H9 (cell line): Measurements from ENCODE around the gene PACS1. TPM values are rescaled to one million over a fixed set of nuclear protein-coding genes. Genes with fewer than 3 reads are reported as not detected.

Experiments used
- DNase-seq: peaks from one replicate; pipeline ENCODE4 v3.0.0-alpha.2; 2017
- H2AFZ ChIP-seq: one replicate; pipeline ENCODE4 v1.6.1; 2013; ENCODE audit warnings: mild to moderate bottlenecking, low read length, control low read depth, moderate library complexity
- H2AK5ac ChIP-seq: 2 replicates; pipeline ENCODE4 v1.6.1; 2013; ENCODE audit warnings: low read length, control low read depth, mixed read lengths; ENCODE audit not compliant: insufficient read length
- H2BK120ac ChIP-seq: one replicate; pipeline ENCODE4 v1.6.1; 2013; ENCODE audit warnings: low read depth, mild to moderate bottlenecking, low read length, control low read depth, inconsistent platforms; ENCODE audit not compliant: poor library complexity, severe bottlenecking
- H2BK12ac ChIP-seq: 2 replicates; pipeline ENCODE4 v1.6.1; 2013; ENCODE audit warnings: low read length, control low read depth, mixed read lengths, low read depth; ENCODE audit not compliant: insufficient read length
- H2BK15ac ChIP-seq: 2 replicates; pipeline ENCODE4 v1.6.1; 2013; ENCODE audit warnings: low read depth, low read length, control low read depth
- H2BK20ac ChIP-seq: one replicate; pipeline ENCODE4 v1.6.1; 2013; ENCODE audit warnings: low read depth, mild to moderate bottlenecking, low read length, control low read depth, inconsistent platforms; ENCODE audit not compliant: poor library complexity, severe bottlenecking
- H2BK5ac ChIP-seq: 2 replicates; pipeline ENCODE4 v1.6.1; 2013; ENCODE audit warnings: low read length, control low read depth, mixed read lengths; ENCODE audit not compliant: insufficient read length
- H3K14ac ChIP-seq: 2 replicates; pipeline ENCODE4 v1.6.1; 2013; ENCODE audit warnings: low read length, control low read depth; ENCODE audit not compliant: insufficient read depth
- H3K18ac ChIP-seq: 2 replicates; pipeline ENCODE4 v1.6.1; 2013; ENCODE audit warnings: low read depth, mild to moderate bottlenecking, mixed read lengths, low read length, control low read depth; ENCODE audit not compliant: insufficient read length
- H3K23ac ChIP-seq: 2 replicates; pipeline ENCODE4 v1.6.1; 2013; ENCODE audit warnings: low read length, control low read depth, mixed read lengths, low read depth; ENCODE audit not compliant: insufficient read length
- H3K23me2 ChIP-seq: 2 replicates; pipeline ENCODE4 v1.6.1; 2013; ENCODE audit warnings: low read depth, mild to moderate bottlenecking, mixed read lengths, low read length, control low read depth; ENCODE audit not compliant: insufficient read length, poor library complexity, severe bottlenecking
- H3K27ac ChIP-seq: 2 replicates; pipeline ENCODE4 v1.5.1; 2013; ENCODE audit warnings: low read length, control low read depth, mixed read lengths, low read depth; ENCODE audit not compliant: insufficient read length
- H3K27me3 ChIP-seq: 2 replicates; pipeline ENCODE4 v1.6.1; 2013; ENCODE audit warnings: low read length, control low read depth, inconsistent platforms; ENCODE audit not compliant: insufficient read depth
- H3K4ac ChIP-seq: 2 replicates; pipeline ENCODE4 v1.6.1; 2013; ENCODE audit warnings: low read depth, mild to moderate bottlenecking, control low read depth, inconsistent platforms, low read length, moderate library complexity
- H3K4me1 ChIP-seq: 2 replicates; pipeline ENCODE4 v1.6.1; 2013; ENCODE audit warnings: low read length, control low read depth, inconsistent platforms; ENCODE audit not compliant: insufficient read depth
- H3K4me2 ChIP-seq: 2 replicates; pipeline ENCODE4 v1.6.1; 2013; ENCODE audit warnings: low read length, control low read depth, mixed read lengths; ENCODE audit not compliant: insufficient read length, insufficient read depth
- H3K56ac ChIP-seq: 2 replicates; pipeline ENCODE4 v1.6.1; 2013; ENCODE audit warnings: low read depth, mild to moderate bottlenecking, mixed read lengths, low read length, control low read depth; ENCODE audit not compliant: insufficient read length
- H3K79me1 ChIP-seq: 2 replicates; pipeline ENCODE4 v1.6.1; 2013; ENCODE audit warnings: low read depth, mild to moderate bottlenecking, moderate library complexity, low read length, control low read depth, inconsistent platforms; ENCODE audit not compliant: insufficient read depth, poor library complexity, severe bottlenecking
- H3K79me2 ChIP-seq: 2 replicates; pipeline ENCODE4 v1.6.1; 2013; ENCODE audit warnings: low read length, control low read depth, inconsistent platforms; ENCODE audit not compliant: insufficient read depth
- H3K9ac ChIP-seq: 2 replicates; pipeline ENCODE4 v1.6.1; 2013; ENCODE audit warnings: low read length, control low read depth, mixed read lengths; ENCODE audit not compliant: insufficient read length; ENCODE audit errors: extremely low read depth
- H3K9me3 ChIP-seq: one replicate; pipeline ENCODE4 v1.6.1; 2013; ENCODE audit warnings: low read depth, low read length, inconsistent platforms; ENCODE audit not compliant: control insufficient read depth
- H3T11ph ChIP-seq: one replicate; pipeline ENCODE4 v1.6.1; 2013; ENCODE audit warnings: mild to moderate bottlenecking, low read length, control low read depth, inconsistent platforms
- H4K20me1 ChIP-seq: one replicate; pipeline ENCODE4 v1.6.1; 2013; ENCODE audit not compliant: control insufficient read depth, insufficient read length, insufficient read depth
- H4K5ac ChIP-seq: 2 replicates; pipeline ENCODE4 v1.6.1; 2013; ENCODE audit warnings: low read depth, mild to moderate bottlenecking, mixed read lengths, low read length, control low read depth; ENCODE audit not compliant: insufficient read length
- H4K8ac ChIP-seq: replicated peaks from 2 replicates; pipeline ENCODE4 v1.6.1; 2013; ENCODE audit warnings: low read length, control low read depth, mixed read lengths, low read depth; ENCODE audit not compliant: insufficient read length
- H4K91ac ChIP-seq: 2 replicates; pipeline ENCODE4 v1.6.1; 2013; ENCODE audit warnings: low read depth, mild to moderate bottlenecking, moderate library complexity, mixed read lengths, low read length, control low read depth; ENCODE audit not compliant: insufficient read length
- H3K27ac Mint-ChIP-seq, 3 experiments: 2 replicates in 2 of 3; 3 replicates in 1 of 3; pipeline ENCODE4 v1.8.0; 2020 to 2021; ENCODE audit warnings: mixed read lengths in 3 of 3, mild to moderate bottlenecking in 1 of 3, moderate library complexity in 1 of 3
- H3K27me3 Mint-ChIP-seq: 2 replicates; pipeline ENCODE4 v1.8.0; 2021; ENCODE audit warnings: low read depth, mild to moderate bottlenecking, moderate library complexity, mixed read lengths
- H3K36me3 Mint-ChIP-seq, 3 experiments: 2 replicates in 2 of 3; 3 replicates in 1 of 3; pipeline ENCODE4 v1.8.0; 2020 to 2021; ENCODE audit warnings: low read depth in 3 of 3, mixed read lengths in 3 of 3; ENCODE audit not compliant: insufficient read depth in 1 of 3
- H3K4me1 Mint-ChIP-seq, 2 experiments: 2 replicates each; pipeline ENCODE4 v1.8.0; 2020; ENCODE audit warnings: mixed read lengths in 2 of 2
- H3K4me3 Mint-ChIP-seq, 2 experiments: 2 replicates in 1 of 2; 3 replicates in 1 of 2; pipeline ENCODE4 v1.8.0; 2020 to 2021; ENCODE audit warnings: mild to moderate bottlenecking in 2 of 2, mixed read lengths in 2 of 2, moderate library complexity in 1 of 2
- H3K9me3 Mint-ChIP-seq, 2 experiments: 2 replicates in 1 of 2; 3 replicates in 1 of 2; pipeline ENCODE4 v1.8.0; 2020; ENCODE audit warnings: mild to moderate bottlenecking in 2 of 2, mixed read lengths in 2 of 2, moderate library complexity in 1 of 2
- CTCF ChIP-seq: fragments of 200-600 bp; sonication (generic); conservative IDR thresholded peaks from 3 replicates; pipeline ENCODE4 v1.8.0; 2021; ENCODE audit warnings: antibody characterized with exemption, mild to moderate bottlenecking
- WGBS: extraction: QIAGEN DNeasy Blood & Tissue Kit; methylation state at CpG from one replicate; pipeline ENCODE4 v1.1.7; 2013; ENCODE audit warnings: missing lambda C conversion rate, low lambda C conversion rate, mixed read lengths; ENCODE audit not compliant: insufficient read length; ENCODE audit errors: extremely low coverage; 5-methylcytosine and 5-hydroxymethylcytosine counted together
- total RNA-seq: library from RNA; stranded (reverse); gene quantifications from 2 replicates; pipeline ENCODE4 v1.2.1, GENCODE V29; 2021

The PACS1 gene
- total RNA-seq, 1 experiment from 2014 or later = 35.5 TPM

- Mint-ChIP-seq H3K4me1 (peaks cover 20 to 29% of the 10 kb centered on the region in 2 experiments), H3K4me3 (peak overlapping the region; percentile 17 to 19; a peak in 2 of 5 replicates), H3K36me3 (peaks cover 0 to 9% (median 6%) of the 10 kb centered on the region in 3 experiments; a peak in 5 of 7 replicates), H3K9me3 (no peaks in the 10 kb centered on the region; a peak in 1 of 5 replicates), H3K27me3 (peaks cover 22% of the 10 kb centered on the region), H3K27ac (no peak overlapping the region; a peak in 1 of 7 replicates)
- Histone ChIP-seq H3K18ac (no peak overlapping the region), H3K9ac (no peak overlapping the region), H3K27me3 (peaks cover 8% of the 10 kb centered on the region; the same call in 1 of the 2 replicates), H3K14ac (no peak overlapping the region), H3K4me1 (peaks cover 6% of the 10 kb centered on the region), H2BK20ac (no peak overlapping the region), H2AK5ac (no peak overlapping the region), H2BK12ac (no peak overlapping the region), H3K27ac (no peak overlapping the region), H3K79me2 (peaks cover 1% of the 10 kb centered on the region; the same call in 1 of the 2 replicates), H3K9me3 (no peaks in the 10 kb centered on the region), H3T11ph (no peak overlapping the region), H2BK5ac (no peak overlapping the region), H4K8ac (no peak overlapping the region), H2AFZ (no peak overlapping the region), H2BK15ac (no peak overlapping the region), H3K23me2 (peaks cover 8% of the 10 kb centered on the region), H3K79me1 (no peaks in the 10 kb centered on the region), H3K56ac (no peak overlapping the region), H3K23ac (no peak overlapping the region), H4K5ac (no peak overlapping the region), H2BK120ac (no peak overlapping the region), H3K4ac (no peak overlapping the region), H4K20me1 (no peaks in the 10 kb centered on the region), H3K4me2 (no peak overlapping the region), H4K91ac (no peak overlapping the region)
- WGBS = no CpG with 5 or more reads among the region's 5 CpGs
- DNase-seq = no peak
- TF ChIP-seq CTCF = no peak
Measured at GRCh38 chr11:66286699-66287098, 216.6 kb downstream of the PACS1 start.
